H9 (cell line): Measurements from ENCODE around the gene SDHAF4. TPM values are rescaled to one million over a fixed set of nuclear protein-coding genes. Genes with fewer than 3 reads are reported as not detected.

Experiments
- DNase-seq: peaks from one replicate; pipeline ENCODE4 v3.0.0-alpha.2; 2017
- H2AFZ ChIP-seq: one replicate; pipeline ENCODE4 v1.6.1; 2013; ENCODE audit warnings: mild to moderate bottlenecking, low read length, control low read depth, moderate library complexity
- H2AK5ac ChIP-seq: 2 replicates; pipeline ENCODE4 v1.6.1; 2013; ENCODE audit warnings: low read length, control low read depth, mixed read lengths; ENCODE audit not compliant: insufficient read length
- H2BK120ac ChIP-seq: one replicate; pipeline ENCODE4 v1.6.1; 2013; ENCODE audit warnings: low read depth, mild to moderate bottlenecking, low read length, control low read depth, inconsistent platforms; ENCODE audit not compliant: poor library complexity, severe bottlenecking
- H2BK12ac ChIP-seq: 2 replicates; pipeline ENCODE4 v1.6.1; 2013; ENCODE audit warnings: low read length, control low read depth, mixed read lengths, low read depth; ENCODE audit not compliant: insufficient read length
- H2BK15ac ChIP-seq: 2 replicates; pipeline ENCODE4 v1.6.1; 2013; ENCODE audit warnings: low read depth, low read length, control low read depth
- H2BK20ac ChIP-seq: one replicate; pipeline ENCODE4 v1.6.1; 2013; ENCODE audit warnings: low read depth, mild to moderate bottlenecking, low read length, control low read depth, inconsistent platforms; ENCODE audit not compliant: poor library complexity, severe bottlenecking
- H2BK5ac ChIP-seq: 2 replicates; pipeline ENCODE4 v1.6.1; 2013; ENCODE audit warnings: low read length, control low read depth, mixed read lengths; ENCODE audit not compliant: insufficient read length
- H3K14ac ChIP-seq: 2 replicates; pipeline ENCODE4 v1.6.1; 2013; ENCODE audit warnings: low read length, control low read depth; ENCODE audit not compliant: insufficient read depth
- H3K18ac ChIP-seq: 2 replicates; pipeline ENCODE4 v1.6.1; 2013; ENCODE audit warnings: low read depth, mild to moderate bottlenecking, mixed read lengths, low read length, control low read depth; ENCODE audit not compliant: insufficient read length
- H3K23ac ChIP-seq: 2 replicates; pipeline ENCODE4 v1.6.1; 2013; ENCODE audit warnings: low read length, control low read depth, mixed read lengths, low read depth; ENCODE audit not compliant: insufficient read length
- H3K23me2 ChIP-seq: 2 replicates; pipeline ENCODE4 v1.6.1; 2013; ENCODE audit warnings: low read depth, mild to moderate bottlenecking, mixed read lengths, low read length, control low read depth; ENCODE audit not compliant: insufficient read length, poor library complexity, severe bottlenecking
- H3K27ac ChIP-seq: 2 replicates; pipeline ENCODE4 v1.5.1; 2013; ENCODE audit warnings: low read length, control low read depth, mixed read lengths, low read depth; ENCODE audit not compliant: insufficient read length
- H3K27me3 ChIP-seq: 2 replicates; pipeline ENCODE4 v1.6.1; 2013; ENCODE audit warnings: low read length, control low read depth, inconsistent platforms; ENCODE audit not compliant: insufficient read depth
- H3K4ac ChIP-seq: 2 replicates; pipeline ENCODE4 v1.6.1; 2013; ENCODE audit warnings: low read depth, mild to moderate bottlenecking, control low read depth, inconsistent platforms, low read length, moderate library complexity
- H3K4me1 ChIP-seq: 2 replicates; pipeline ENCODE4 v1.6.1; 2013; ENCODE audit warnings: low read length, control low read depth, inconsistent platforms; ENCODE audit not compliant: insufficient read depth
- H3K4me2 ChIP-seq: 2 replicates; pipeline ENCODE4 v1.6.1; 2013; ENCODE audit warnings: low read length, control low read depth, mixed read lengths; ENCODE audit not compliant: insufficient read length, insufficient read depth
- H3K56ac ChIP-seq: 2 replicates; pipeline ENCODE4 v1.6.1; 2013; ENCODE audit warnings: low read depth, mild to moderate bottlenecking, mixed read lengths, low read length, control low read depth; ENCODE audit not compliant: insufficient read length
- H3K79me1 ChIP-seq: 2 replicates; pipeline ENCODE4 v1.6.1; 2013; ENCODE audit warnings: low read depth, mild to moderate bottlenecking, moderate library complexity, low read length, control low read depth, inconsistent platforms; ENCODE audit not compliant: insufficient read depth, poor library complexity, severe bottlenecking
- H3K79me2 ChIP-seq: 2 replicates; pipeline ENCODE4 v1.6.1; 2013; ENCODE audit warnings: low read length, control low read depth, inconsistent platforms; ENCODE audit not compliant: insufficient read depth
- H3K9ac ChIP-seq: 2 replicates; pipeline ENCODE4 v1.6.1; 2013; ENCODE audit warnings: low read length, control low read depth, mixed read lengths; ENCODE audit not compliant: insufficient read length; ENCODE audit errors: extremely low read depth
- H3K9me3 ChIP-seq: one replicate; pipeline ENCODE4 v1.6.1; 2013; ENCODE audit warnings: low read depth, low read length, inconsistent platforms; ENCODE audit not compliant: control insufficient read depth
- H3T11ph ChIP-seq: one replicate; pipeline ENCODE4 v1.6.1; 2013; ENCODE audit warnings: mild to moderate bottlenecking, low read length, control low read depth, inconsistent platforms
- H4K20me1 ChIP-seq: one replicate; pipeline ENCODE4 v1.6.1; 2013; ENCODE audit not compliant: control insufficient read depth, insufficient read length, insufficient read depth
- H4K5ac ChIP-seq: 2 replicates; pipeline ENCODE4 v1.6.1; 2013; ENCODE audit warnings: low read depth, mild to moderate bottlenecking, mixed read lengths, low read length, control low read depth; ENCODE audit not compliant: insufficient read length
- H4K8ac ChIP-seq: replicated peaks from 2 replicates; pipeline ENCODE4 v1.6.1; 2013; ENCODE audit warnings: low read length, control low read depth, mixed read lengths, low read depth; ENCODE audit not compliant: insufficient read length
- H4K91ac ChIP-seq: 2 replicates; pipeline ENCODE4 v1.6.1; 2013; ENCODE audit warnings: low read depth, mild to moderate bottlenecking, moderate library complexity, mixed read lengths, low read length, control low read depth; ENCODE audit not compliant: insufficient read length
- H3K27ac Mint-ChIP-seq, 3 experiments: 2 replicates in 2 of 3; 3 replicates in 1 of 3; pipeline ENCODE4 v1.8.0; 2020 to 2021; ENCODE audit warnings: mixed read lengths in 3 of 3, mild to moderate bottlenecking in 1 of 3, moderate library complexity in 1 of 3
- H3K27me3 Mint-ChIP-seq: 2 replicates; pipeline ENCODE4 v1.8.0; 2021; ENCODE audit warnings: low read depth, mild to moderate bottlenecking, moderate library complexity, mixed read lengths
- H3K36me3 Mint-ChIP-seq, 3 experiments: 2 replicates in 2 of 3; 3 replicates in 1 of 3; pipeline ENCODE4 v1.8.0; 2020 to 2021; ENCODE audit warnings: low read depth in 3 of 3, mixed read lengths in 3 of 3; ENCODE audit not compliant: insufficient read depth in 1 of 3
- H3K4me1 Mint-ChIP-seq, 2 experiments: 2 replicates each; pipeline ENCODE4 v1.8.0; 2020; ENCODE audit warnings: mixed read lengths in 2 of 2
- H3K4me3 Mint-ChIP-seq, 2 experiments: 2 replicates in 1 of 2; 3 replicates in 1 of 2; pipeline ENCODE4 v1.8.0; 2020 to 2021; ENCODE audit warnings: mild to moderate bottlenecking in 2 of 2, mixed read lengths in 2 of 2, moderate library complexity in 1 of 2
- H3K9me3 Mint-ChIP-seq, 2 experiments: 2 replicates in 1 of 2; 3 replicates in 1 of 2; pipeline ENCODE4 v1.8.0; 2020; ENCODE audit warnings: mild to moderate bottlenecking in 2 of 2, mixed read lengths in 2 of 2, moderate library complexity in 1 of 2
- CTCF ChIP-seq: fragments of 200-600 bp; sonication (generic); conservative IDR thresholded peaks from 3 replicates; pipeline ENCODE4 v1.8.0; 2021; ENCODE audit warnings: antibody characterized with exemption, mild to moderate bottlenecking
- WGBS: extraction: QIAGEN DNeasy Blood & Tissue Kit; methylation state at CpG from one replicate; pipeline ENCODE4 v1.1.7; 2013; ENCODE audit warnings: missing lambda C conversion rate, low lambda C conversion rate, mixed read lengths; ENCODE audit not compliant: insufficient read length; ENCODE audit errors: extremely low coverage; 5-methylcytosine and 5-hydroxymethylcytosine counted together
- total RNA-seq: library from RNA; stranded (reverse); gene quantifications from 2 replicates; pipeline ENCODE4 v1.2.1, GENCODE V29; 2021

SDHAF4 gene
- total RNA-seq, 1 experiment from 2014 or later: 9.2 TPM

GRCh38 chr6:70518723-70519122, 48.0 kb upstream of the SDHAF4 start:
- no peaks in the 10 kb centered on the region for H3K27me3 Mint-ChIP-seq
- Histone ChIP-seq H2BK120ac (no peak overlapping the region), H3K23ac (no peak overlapping the region), H3K18ac (no peak overlapping the region), H3K14ac (no peak overlapping the region), H2AFZ (no peak overlapping the region), H4K8ac (no peak overlapping the region), H3K56ac (no peak overlapping the region), H4K91ac (no peak overlapping the region), H2AK5ac (no peak overlapping the region), H3K9me3 (no peaks in the 10 kb centered on the region), H3K79me1 (no peaks in the 10 kb centered on the region), H3K4me2 (no peak overlapping the region), H3K27ac (no peak overlapping the region), H3K27me3 (no peaks in the 10 kb centered on the region), H2BK15ac (no peak overlapping the region), H4K20me1 (no peaks in the 10 kb centered on the region), H3T11ph (no peak overlapping the region), H4K5ac (no peak overlapping the region), H3K4ac (no peak overlapping the region), H3K79me2 (no peaks in the 10 kb centered on the region), H2BK20ac (no peak overlapping the region), H2BK12ac (no peak overlapping the region), H2BK5ac (no peak overlapping the region), H3K4me1 (no peaks in the 10 kb centered on the region), H3K9ac (no peak overlapping the region), H3K23me2 (no peaks in the 10 kb centered on the region)
- peaks cover 0 to 15% (median 4%) of the 10 kb centered on the region in 3 experiments; a peak in 3 of 7 replicates for H3K36me3 Mint-ChIP-seq
- no peak overlapping the region for H3K4me3 Mint-ChIP-seq
- WGBS: no CpG with 5 or more reads among the region's 3 CpGs
- no peak for TF ChIP-seq CTCF
- H3K27ac Mint-ChIP-seq: no peak overlapping the region
- no peak for DNase-seq
- no peaks in the 10 kb centered on the region; a peak in 1 of 5 replicates for H3K9me3 Mint-ChIP-seq
- peaks cover 0 to 3% of the 10 kb centered on the region in 2 experiments; a peak in 1 of 4 replicates for H3K4me1 Mint-ChIP-seq
